Mesenchymal stem cell (in vitro differentiated cells and primary cell): ENCODE results near the gene AHNAK2.

ENCODE experiments used
- DNase-seq: peaks from one replicate; pipeline ENCODE4 v3.0.0-alpha.2; 2013
- H2AFZ ChIP-seq: one replicate; pipeline ENCODE4 v1.6.1; 2013; ENCODE audit warnings: low read depth, mild to moderate bottlenecking, control low read depth, inconsistent platforms, low read length, moderate library complexity
- H2AK5ac ChIP-seq: 2 replicates; pipeline ENCODE4 v1.6.1; 2013; ENCODE audit warnings: low read length, moderate library complexity, mild to moderate bottlenecking, inconsistent platforms; ENCODE audit not compliant: severe bottlenecking
- H2BK120ac ChIP-seq: one replicate; pipeline ENCODE4 v1.6.1; 2013; ENCODE audit warnings: low read depth, mild to moderate bottlenecking, inconsistent platforms, low read length, moderate library complexity
- H2BK12ac ChIP-seq, 2 experiments: one replicate each; pipeline ENCODE4 v1.6.1; 2013; ENCODE audit warnings: inconsistent platforms in 2 of 2, low read length in 2 of 2, mild to moderate bottlenecking in 2 of 2, moderate library complexity in 2 of 2, control low read depth in 1 of 2
- H2BK15ac ChIP-seq: one replicate; pipeline ENCODE4 v1.6.1; 2013; ENCODE audit warnings: mild to moderate bottlenecking, low read depth, inconsistent platforms; ENCODE audit not compliant: poor library complexity, severe bottlenecking
- H2BK5ac ChIP-seq: 2 replicates; pipeline ENCODE4 v1.6.1; 2013; ENCODE audit warnings: low read depth, mild to moderate bottlenecking, low read length, control low read depth, inconsistent platforms; ENCODE audit not compliant: poor library complexity, severe bottlenecking
- H3K14ac ChIP-seq, 2 experiments: one replicate each; pipeline ENCODE4 v1.6.1; 2013; ENCODE audit warnings: inconsistent platforms in 2 of 2, low read length in 2 of 2, control low read depth in 1 of 2, mild to moderate bottlenecking in 1 of 2, moderate library complexity in 1 of 2
- H3K18ac ChIP-seq, 2 experiments: one replicate each; pipeline ENCODE4 v1.6.1; 2013; ENCODE audit warnings: inconsistent platforms in 2 of 2, low read length in 2 of 2, control low read depth in 1 of 2, low read depth in 1 of 2, mild to moderate bottlenecking in 1 of 2
- H3K23ac ChIP-seq, 2 experiments: one replicate each; pipeline ENCODE4 v1.6.1; 2013; ENCODE audit warnings: inconsistent platforms in 2 of 2, low read length in 2 of 2, mild to moderate bottlenecking in 2 of 2, moderate library complexity in 2 of 2, control low read depth in 1 of 2
- H3K27ac ChIP-seq: 2 replicates; pipeline ENCODE4 v1.5.1; 2013; ENCODE audit warnings: mild to moderate bottlenecking, moderate library complexity, low read length, control low read depth, inconsistent platforms; ENCODE audit not compliant: poor library complexity, severe bottlenecking
- H3K27me3 ChIP-seq, 2 experiments: 2 replicates each; pipeline versions ENCODE4 v1.6.1 to v1.7.0; 2013; ENCODE audit warnings: low read length in 2 of 2, mild to moderate bottlenecking in 2 of 2, moderate library complexity in 2 of 2, control low read depth in 1 of 2, inconsistent platforms in 1 of 2; ENCODE audit not compliant: control insufficient read depth in 1 of 2, insufficient read depth in 1 of 2
- H3K36me3 ChIP-seq, 2 experiments: 2 replicates each; pipeline versions ENCODE4 v1.6.1 to v1.7.0; 2013; ENCODE audit warnings: low read length in 2 of 2, control low read depth in 1 of 2, inconsistent platforms in 1 of 2, low read depth in 1 of 2, mild to moderate bottlenecking in 1 of 2; ENCODE audit not compliant: insufficient read depth in 2 of 2, control insufficient read depth in 1 of 2
- H3K4ac ChIP-seq, 2 experiments: one replicate each; pipeline ENCODE4 v1.6.1; 2013; ENCODE audit warnings: inconsistent platforms in 2 of 2, low read length in 2 of 2, mild to moderate bottlenecking in 2 of 2, moderate library complexity in 2 of 2, control low read depth in 1 of 2, low read depth in 1 of 2
- H3K4me1 ChIP-seq: 2 replicates; pipeline ENCODE4 v1.6.1; 2013; ENCODE audit warnings: low read depth, low read length, control low read depth; ENCODE audit not compliant: control insufficient read depth, insufficient read depth
- H3K4me2 ChIP-seq: 2 replicates; pipeline ENCODE4 v1.6.1; 2013; ENCODE audit warnings: low read length, mild to moderate bottlenecking, inconsistent platforms; ENCODE audit not compliant: poor library complexity, severe bottlenecking
- H3K4me3 ChIP-seq, 2 experiments: 2 replicates each; pipeline versions ENCODE4 v1.5.1 to v1.7.0; 2013; ENCODE audit warnings: low read length in 2 of 2, mild to moderate bottlenecking in 2 of 2, control low read depth in 1 of 2, low read depth in 1 of 2; ENCODE audit not compliant: insufficient read depth in 1 of 2
- H3K79me1 ChIP-seq: replicated peaks from 2 replicates; pipeline ENCODE4 v1.6.1; 2013; ENCODE audit warnings: mild to moderate bottlenecking, control low read depth, low read length, inconsistent platforms; ENCODE audit not compliant: poor library complexity, severe bottlenecking
- H3K9ac ChIP-seq: 2 replicates; pipeline ENCODE4 v1.7.0; 2013; ENCODE audit warnings: mild to moderate bottlenecking, low read length, moderate library complexity
- H3K9me3 ChIP-seq: 2 replicates; pipeline ENCODE4 v1.7.0; 2013; ENCODE audit warnings: mild to moderate bottlenecking, low read length; ENCODE audit not compliant: control insufficient read depth
- H4K8ac ChIP-seq: one replicate; pipeline ENCODE4 v1.6.1; 2013; ENCODE audit warnings: inconsistent platforms, mild to moderate bottlenecking, low read length, moderate library complexity
- H4K91ac ChIP-seq: one replicate; pipeline ENCODE4 v1.6.1; 2013; ENCODE audit warnings: mild to moderate bottlenecking, low read length, inconsistent platforms
- WGBS: methylation state at CpG from one replicate; pipeline ENCODE4 v1.1.7; 2013; ENCODE audit warnings: mixed read lengths; 5-methylcytosine and 5-hydroxymethylcytosine counted together

The AHNAK2 gene

DNA sequence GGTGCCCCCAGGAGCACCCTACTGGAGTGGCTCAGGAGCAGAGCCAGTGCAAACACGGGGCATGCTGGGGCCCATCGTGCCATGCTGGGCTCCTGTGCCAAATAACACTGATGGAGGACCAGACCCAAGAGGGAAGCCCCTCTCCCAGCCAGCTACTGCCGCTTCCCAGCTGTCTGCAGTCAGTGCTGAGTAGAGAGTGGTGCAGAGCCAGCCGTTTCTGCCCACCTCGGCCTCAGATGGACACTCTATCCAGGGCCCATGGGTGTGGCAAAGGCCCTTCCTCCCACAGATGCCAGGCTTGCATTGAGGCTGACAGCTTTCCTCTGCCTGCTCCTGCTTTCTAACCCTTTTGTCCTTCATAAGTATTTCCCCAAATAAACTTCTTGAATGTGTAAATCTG, 20.6 kb upstream of the AHNAK2 start:
- Histone ChIP-seq H3K4me2 (no peak overlapping the region), H3K79me1 (peaks cover 14% of the 10 kb centered on the region), H2BK15ac (no peak overlapping the region), H3K9me3 (peaks cover 6% of the 10 kb centered on the region), H3K18ac (no peak overlapping the region), H2AFZ (no peak overlapping the region), H3K4ac (no peak overlapping the region), H4K91ac (no peak overlapping the region), H3K14ac (no peak overlapping the region), H3K4me1 (peaks cover under 1% of the 10 kb centered on the region), H3K23ac (no peak overlapping the region), H3K4me3 (no peak overlapping the region), H2BK5ac (no peak overlapping the region), H2BK120ac (no peak overlapping the region), H3K36me3 (peaks cover 36 to 42% of the 10 kb centered on the region in 2 experiments), H3K27me3 (no peaks in the 10 kb centered on the region), H2AK5ac (no peak overlapping the region), H3K27ac (no peak overlapping the region), H2BK12ac (no peak overlapping the region), H4K8ac (no peak overlapping the region), H3K9ac (no peak overlapping the region)
- no peak for DNase-seq
- WGBS, result 98% methylated on average over 5 of the region's 5 CpGs

DNA sequence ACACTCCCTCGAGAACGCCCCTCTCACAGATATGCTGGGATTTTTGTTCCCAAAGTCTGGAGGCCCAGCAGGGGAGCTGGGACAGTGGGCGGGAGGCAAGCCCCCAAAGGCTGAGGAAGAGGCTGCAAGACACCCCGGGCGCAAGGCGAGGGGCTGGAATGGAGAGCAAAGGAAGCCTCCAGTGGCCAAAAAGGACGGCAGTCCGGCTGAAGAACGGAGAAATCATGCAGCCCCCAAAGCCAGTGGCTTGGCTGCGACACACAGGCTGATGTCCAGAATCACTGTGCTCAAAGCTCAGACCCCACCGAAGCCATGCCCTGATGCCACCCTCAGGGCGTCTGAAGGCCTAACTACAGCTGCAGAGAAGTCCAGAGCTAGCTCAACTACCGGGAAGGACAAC, 18.3 kb upstream of the AHNAK2 start:
- Histone ChIP-seq H3K14ac (no peak overlapping the region), H3K27ac (no peak overlapping the region), H2AFZ (no peak overlapping the region), H3K4me1 (peaks cover 8% of the 10 kb centered on the region), H3K36me3 (peaks cover 59 to 66% of the 10 kb centered on the region in 2 experiments), H3K27me3 (no peaks in the 10 kb centered on the region), H3K23ac (no peak overlapping the region), H2BK120ac (no peak overlapping the region), H3K9ac (no peak overlapping the region), H2BK15ac (no peak overlapping the region), H2BK5ac (no peak overlapping the region), H3K18ac (no peak overlapping the region), H2AK5ac (no peak overlapping the region), H3K4ac (no peak overlapping the region), H3K9me3 (peaks cover 6% of the 10 kb centered on the region), H4K8ac (no peak overlapping the region), H3K4me2 (no peak overlapping the region), H3K4me3 (no peak overlapping the region), H2BK12ac (no peak overlapping the region), H3K79me1 (peaks cover 10% of the 10 kb centered on the region), H4K91ac (no peak overlapping the region)
- WGBS, result 95% methylated on average over 13 of the region's 13 CpGs
- DNase-seq, result no peak

DNA sequence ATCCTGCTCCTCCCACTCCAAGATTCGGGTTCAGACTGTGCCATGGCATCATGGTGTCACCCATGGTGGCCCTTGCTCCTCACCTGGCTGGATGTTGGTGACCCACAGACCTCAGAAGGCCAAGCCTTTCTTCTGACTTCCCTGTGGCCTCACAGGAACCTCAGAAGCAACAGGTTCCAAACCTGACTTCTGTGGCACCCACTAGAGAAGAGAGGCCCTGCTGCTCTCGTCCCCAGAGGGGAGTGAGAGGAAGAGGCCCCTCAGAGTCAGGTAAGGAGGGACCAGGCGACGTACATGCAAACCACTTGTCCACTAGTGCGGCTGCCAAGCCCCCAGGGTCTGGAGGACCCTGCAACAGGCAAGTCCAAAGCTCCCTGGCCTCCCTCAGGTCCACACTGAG, 17.9 kb upstream of the AHNAK2 start:
- Histone ChIP-seq H3K23ac (no peak overlapping the region), H3K4me3 (no peak overlapping the region), H3K4me1 (peaks cover 8% of the 10 kb centered on the region), H4K8ac (no peak overlapping the region), H3K27ac (no peak overlapping the region), H3K36me3 (peaks cover 63 to 68% of the 10 kb centered on the region in 2 experiments), H3K9me3 (peaks cover 6% of the 10 kb centered on the region), H3K79me1 (peaks cover 10% of the 10 kb centered on the region), H2BK12ac (no peak overlapping the region), H2AK5ac (no peak overlapping the region), H3K14ac (no peak overlapping the region), H2BK5ac (no peak overlapping the region), H3K4ac (no peak overlapping the region), H2BK15ac (no peak overlapping the region), H4K91ac (no peak overlapping the region), H3K27me3 (no peaks in the 10 kb centered on the region), H2BK120ac (no peak overlapping the region), H3K9ac (no peak overlapping the region), H3K18ac (no peak overlapping the region), H2AFZ (no peak overlapping the region), H3K4me2 (no peak overlapping the region)
- no peak for DNase-seq
- WGBS, result 85% methylated on average over 5 of the region's 5 CpGs

DNA sequence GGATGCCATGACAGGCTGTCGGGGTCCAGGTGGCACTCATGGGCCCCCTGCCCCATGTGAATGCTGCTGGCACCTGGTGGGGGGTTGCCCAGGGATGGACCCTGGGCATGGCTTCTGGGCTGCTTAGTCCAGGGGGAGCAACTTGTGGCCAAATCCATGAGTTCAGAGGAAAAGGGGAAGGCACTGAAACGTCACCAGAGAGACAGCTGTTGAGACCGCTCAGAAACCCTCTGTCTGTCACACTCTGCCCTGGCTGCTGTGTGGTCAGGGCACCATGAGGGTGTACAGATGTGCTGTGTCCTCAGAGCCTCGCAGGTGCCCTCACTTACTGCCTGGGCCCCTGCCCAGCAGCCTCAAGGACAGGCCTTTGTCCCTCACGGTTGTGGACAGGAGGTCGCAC, 16.8 kb upstream of the AHNAK2 start:
- Histone ChIP-seq H3K4me1 (peaks cover 8% of the 10 kb centered on the region), H3K4ac (no peak overlapping the region), H3K23ac (no peak overlapping the region), H2BK12ac (no peak overlapping the region), H2BK15ac (no peak overlapping the region), H3K79me1 (peaks cover 10% of the 10 kb centered on the region), H3K4me3 (no peak overlapping the region), H3K14ac (no peak overlapping the region), H2AFZ (no peak overlapping the region), H3K9me3 (peaks cover 6% of the 10 kb centered on the region), H3K18ac (no peak overlapping the region), H3K27ac (no peak overlapping the region), H2BK5ac (no peak overlapping the region), H4K91ac (no peak overlapping the region), H3K9ac (no peak overlapping the region), H3K4me2 (no peak overlapping the region), H3K36me3 (peaks cover 65 to 76% of the 10 kb centered on the region in 2 experiments), H3K27me3 (no peaks in the 10 kb centered on the region), H4K8ac (no peak overlapping the region), H2BK120ac (no peak overlapping the region), H2AK5ac (no peak overlapping the region)
- no peak for DNase-seq
- 91% methylated on average over 6 of the region's 6 CpGs for WGBS
